ENCODE data around the gene SLC45A1.
"Not testable (repeated sequence)": the region's sequence is repeated elsewhere in the genome, so short reads cannot be mapped to it uniquely, and the experiment has no call there.

Gene SLC45A1

GRCh38 chr1:8371372-8371991, 53.6 kb downstream of the SLC45A1 start:
- DNase-seq: no peak

DNA sequence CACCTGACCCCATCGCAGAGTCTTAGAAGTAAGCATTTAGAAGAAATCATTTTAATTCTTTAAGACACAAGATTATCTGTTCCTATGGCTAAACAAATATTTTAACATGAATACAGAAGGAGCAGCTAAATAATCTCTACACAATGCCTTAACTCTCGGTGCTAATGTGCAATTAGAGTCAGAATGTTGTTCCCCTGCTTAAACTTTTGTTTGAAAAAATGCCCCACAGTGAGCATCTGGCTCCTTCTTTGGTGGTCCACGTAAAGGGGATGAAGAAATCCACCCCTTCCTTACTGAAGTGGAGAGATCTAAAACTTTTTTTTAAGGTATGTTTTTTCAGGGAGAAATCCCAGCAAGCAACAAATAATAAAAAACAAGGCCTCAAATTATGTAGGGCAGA, 55.2 kb downstream of the SLC45A1 start:
- no peak for DNase-seq

- DNase-seq: no peak
Observed at GRCh38 chr1:8373581-8374241, 55.8 kb downstream of the SLC45A1 start.

GRCh38 chr1:8374356-8374755, 56.4 kb downstream of the SLC45A1 start:
- DNase-seq: no peak

DNA sequence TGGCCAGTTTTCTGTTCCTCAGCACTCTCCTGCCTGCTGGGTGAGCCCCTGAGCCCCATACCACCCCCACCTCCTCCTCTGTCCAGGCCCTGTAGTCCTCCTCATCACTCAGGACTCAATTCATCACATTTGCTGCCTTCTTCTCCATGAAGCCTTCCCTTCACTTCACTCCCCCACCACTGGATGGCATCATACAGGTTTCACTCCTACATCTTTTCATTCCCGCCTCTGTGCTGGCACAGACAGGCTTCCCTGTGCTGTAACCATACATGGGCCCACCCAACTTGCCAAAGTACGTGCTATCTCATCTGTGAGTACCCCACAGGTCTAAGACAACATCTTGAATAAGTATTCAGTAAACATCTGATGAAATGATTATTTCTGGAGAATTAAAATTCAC, 56.9 kb downstream of the SLC45A1 start:
- DNase-seq: peak; percentile 10

GRCh38 chr1:8376358-8376840, 58.5 kb downstream of the SLC45A1 start:
- no peak for DNase-seq

GRCh38 chr1:8377271-8377981, 59.5 kb downstream of the SLC45A1 start:
- no peak for DNase-seq

DNA sequence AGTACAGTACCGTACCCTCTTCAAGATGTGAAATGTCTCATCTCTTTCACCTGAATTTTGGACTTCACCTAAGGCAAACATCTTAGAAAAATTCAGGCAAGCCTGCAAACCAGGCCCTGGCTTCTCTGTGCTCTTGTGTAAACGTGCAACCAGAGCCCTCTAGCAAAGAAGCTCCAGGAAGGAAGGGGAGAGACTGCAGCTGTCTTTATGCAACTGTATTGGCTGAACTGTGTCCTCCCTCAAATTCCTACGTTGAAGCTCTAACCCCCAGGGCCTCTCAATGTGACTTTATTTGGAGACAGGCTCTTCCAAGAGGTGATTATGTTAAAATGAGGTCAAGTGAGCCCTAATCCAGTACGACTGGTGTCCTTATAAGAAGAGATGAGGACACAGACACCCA, 60.3 kb downstream of the SLC45A1 start:
- DNase-seq: no peak

DNA sequence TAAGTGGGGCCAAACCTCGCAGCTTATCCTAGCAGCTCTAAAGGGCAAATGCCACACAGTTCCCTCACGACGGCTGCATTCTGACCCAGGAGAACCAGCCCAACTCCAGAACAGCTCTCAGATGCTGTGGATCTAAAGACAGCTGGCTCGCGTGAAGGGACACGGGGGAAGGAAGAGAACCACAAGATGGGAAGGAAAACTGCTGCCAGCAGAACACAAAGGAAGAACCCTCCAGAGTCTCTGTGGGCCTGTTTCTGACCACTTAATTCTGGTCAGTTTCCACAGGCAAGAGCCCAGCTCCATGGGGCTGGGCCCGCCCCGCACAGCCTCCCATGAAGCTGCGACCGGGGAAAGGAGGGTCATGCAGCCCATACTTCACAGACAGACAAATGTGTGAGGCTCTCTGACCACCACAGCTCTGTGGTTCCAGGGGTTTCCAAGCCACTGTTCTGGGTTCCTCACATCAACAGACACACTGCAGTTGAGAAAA, 61.1 kb downstream of the SLC45A1 start:
- no peak for DNase-seq

- no peak for DNase-seq
Observed at GRCh38 chr1:8379513-8380186, 61.7 kb downstream of the SLC45A1 start.

DNA sequence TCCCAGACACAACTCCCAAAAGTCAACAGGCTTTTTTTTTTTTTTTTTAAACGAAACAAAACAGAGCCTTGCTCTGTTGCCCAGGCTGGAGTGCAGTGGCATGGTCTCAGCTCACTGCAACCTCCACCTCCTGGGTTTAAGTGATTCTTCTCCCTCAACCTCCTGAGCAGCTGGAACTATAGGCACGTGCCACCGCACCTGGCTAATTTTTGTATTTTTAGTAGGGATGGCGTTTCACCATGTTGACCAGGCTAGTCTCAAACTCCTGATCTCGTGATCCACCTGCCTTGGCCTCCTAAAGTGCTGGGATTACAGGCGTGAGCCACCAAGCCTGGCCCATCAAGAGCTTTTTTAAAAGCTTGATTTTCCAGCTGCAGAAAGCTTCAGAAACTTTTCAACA, 62.4 kb downstream of the SLC45A1 start:
- DNase-seq: not testable (repeated sequence)

GRCh38 chr1:8381618-8382017, 63.7 kb downstream of the SLC45A1 start:
- DNase-seq: no peak

- no peak for DNase-seq
Observed at GRCh38 chr1:8382051-8382505, 64.2 kb downstream of the SLC45A1 start.

DNA sequence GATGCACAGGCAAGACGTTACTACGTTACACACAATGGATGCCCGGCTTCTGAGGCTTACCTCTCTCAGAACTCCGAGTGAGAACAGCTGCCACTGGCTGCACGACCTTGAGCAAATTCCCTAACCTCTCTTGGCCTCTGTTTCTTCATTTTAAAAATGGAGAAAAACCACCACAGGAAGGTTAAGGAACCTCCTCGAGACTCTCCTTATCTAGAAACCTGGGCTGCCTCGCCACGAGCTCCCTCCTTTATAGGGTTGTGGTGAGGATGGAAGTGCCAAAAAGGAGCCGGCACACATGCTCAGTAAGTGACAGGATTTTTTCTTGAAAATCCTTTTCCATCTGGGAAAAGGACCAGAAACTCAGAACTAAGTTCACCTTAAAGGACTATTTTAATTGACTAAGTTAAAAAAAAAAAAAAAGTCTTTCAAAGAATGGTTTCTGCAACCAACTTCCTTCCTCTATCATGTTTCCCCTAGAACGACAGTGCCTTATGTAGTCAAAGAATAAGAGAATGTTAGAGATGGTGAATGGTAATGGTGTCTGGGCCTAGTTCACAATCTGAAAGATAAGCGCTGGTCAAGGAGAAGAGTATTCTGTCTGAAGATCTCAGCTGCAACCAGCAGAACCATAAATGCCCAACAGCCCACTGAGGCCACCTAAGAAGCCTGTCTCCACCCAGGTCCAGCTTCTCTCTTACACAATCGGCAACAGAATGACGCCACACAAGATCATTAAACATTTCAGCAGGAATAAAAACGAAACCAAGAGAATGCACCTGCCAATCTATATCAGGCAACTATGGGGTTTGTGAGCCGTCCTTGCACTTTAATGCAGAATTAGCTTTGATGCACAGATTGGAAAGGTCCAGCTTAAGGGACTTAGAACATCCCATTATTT, 64.9 kb downstream of the SLC45A1 start:
- DNase-seq: no peak

DNA sequence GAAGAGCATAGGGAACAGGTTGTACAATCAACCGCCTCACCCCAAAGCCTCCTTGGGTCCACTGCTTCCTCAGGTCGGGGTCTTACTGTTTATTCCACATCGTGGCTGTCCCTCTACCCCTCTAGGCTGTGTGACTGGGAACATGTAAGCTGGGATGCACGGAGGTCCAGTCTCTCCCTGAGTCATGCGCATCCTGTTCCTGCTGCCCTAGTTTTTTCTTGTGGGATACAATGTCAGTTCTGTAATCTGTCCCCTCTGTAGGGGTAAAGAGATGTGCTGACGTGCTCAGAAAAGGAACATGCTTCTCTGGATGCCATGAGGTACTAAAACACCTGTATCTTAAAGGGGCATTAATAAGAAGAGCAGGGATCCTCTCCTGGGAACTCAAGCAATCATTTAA, 66.2 kb downstream of the SLC45A1 start:
- no peak for DNase-seq

DNA sequence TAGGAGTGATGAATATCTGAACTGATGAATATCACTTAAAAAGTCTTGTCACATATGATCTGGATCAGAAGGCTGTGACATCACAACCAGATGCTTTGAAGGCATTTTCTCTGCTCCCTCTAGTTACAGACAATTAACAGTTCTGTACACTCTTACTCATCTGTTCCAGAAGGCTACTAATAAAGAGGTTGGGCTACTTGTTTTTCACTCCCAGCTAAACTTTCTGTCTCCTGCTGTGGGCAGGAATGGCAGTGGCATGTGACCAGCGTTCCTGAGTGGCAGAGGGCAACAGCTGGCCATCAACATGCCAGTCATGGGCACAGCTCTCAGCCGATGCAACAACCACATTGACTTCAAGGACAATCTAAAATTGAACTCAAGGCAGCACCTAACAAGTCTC, 66.7 kb downstream of the SLC45A1 start:
- no peak for DNase-seq

GRCh38 chr1:8386247-8386646, 68.3 kb downstream of the SLC45A1 start:
- no peak for DNase-seq

DNA sequence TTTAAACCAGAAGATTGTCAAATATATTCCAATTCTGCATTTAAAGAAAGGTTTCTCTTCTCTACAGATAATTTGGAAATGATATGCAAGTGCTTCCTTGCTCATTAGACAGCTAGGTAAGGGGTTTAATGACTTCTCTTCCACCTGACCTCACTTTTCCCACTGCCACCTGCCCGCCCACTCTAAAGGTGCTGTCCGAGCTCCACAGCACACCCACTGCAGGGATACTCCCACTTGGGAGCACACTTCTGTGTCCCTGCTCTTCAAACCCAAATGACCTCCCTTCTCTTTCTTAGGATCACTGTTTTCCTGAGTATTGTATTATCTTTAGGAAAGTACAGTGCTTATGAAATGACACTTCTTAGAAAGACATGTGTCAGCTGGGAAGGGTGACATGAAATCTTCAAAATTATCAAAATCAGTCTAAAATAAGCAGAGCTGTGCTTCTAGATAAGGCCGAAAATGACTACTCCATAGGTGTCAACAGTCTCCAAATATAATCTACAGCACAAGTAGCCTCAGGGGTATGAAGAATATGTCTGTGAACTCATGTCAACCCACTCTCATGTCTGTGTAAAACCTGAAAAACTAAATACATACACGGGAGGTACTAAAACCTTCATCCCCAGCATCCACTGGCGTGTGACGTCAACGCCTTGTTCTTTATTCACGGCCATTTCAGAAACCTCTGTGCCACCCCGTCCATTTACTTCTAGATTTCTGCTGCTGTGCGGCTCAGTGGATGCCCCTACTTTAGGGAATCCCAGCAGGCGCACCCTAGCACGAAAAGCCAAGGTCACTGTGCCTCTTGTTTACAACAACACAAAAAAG, 71.0 kb downstream of the SLC45A1 start:
- DNase-seq: no peak

GRCh38 chr1:8389958-8390535, 72.1 kb downstream of the SLC45A1 start:
- no peak for DNase-seq

DNA sequence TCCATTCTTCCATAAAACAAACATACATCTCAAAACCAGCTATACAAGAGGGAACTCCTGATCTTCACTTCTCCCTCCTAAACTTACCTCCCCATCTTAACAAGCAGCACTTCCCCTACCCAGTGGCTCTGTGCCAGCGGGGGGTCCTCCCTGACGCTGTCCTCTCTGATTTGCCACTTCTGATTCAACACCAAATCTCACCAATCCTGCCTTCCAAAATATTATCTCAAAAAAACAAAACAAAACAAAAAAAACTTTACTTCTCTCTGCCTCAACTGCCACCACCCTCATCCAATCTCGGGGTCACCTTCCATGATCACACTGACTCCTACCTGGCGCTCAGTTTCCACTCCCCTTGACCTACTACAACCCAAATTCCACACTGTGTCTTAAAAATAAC, 72.8 kb downstream of the SLC45A1 start:
- no peak for DNase-seq

DNA sequence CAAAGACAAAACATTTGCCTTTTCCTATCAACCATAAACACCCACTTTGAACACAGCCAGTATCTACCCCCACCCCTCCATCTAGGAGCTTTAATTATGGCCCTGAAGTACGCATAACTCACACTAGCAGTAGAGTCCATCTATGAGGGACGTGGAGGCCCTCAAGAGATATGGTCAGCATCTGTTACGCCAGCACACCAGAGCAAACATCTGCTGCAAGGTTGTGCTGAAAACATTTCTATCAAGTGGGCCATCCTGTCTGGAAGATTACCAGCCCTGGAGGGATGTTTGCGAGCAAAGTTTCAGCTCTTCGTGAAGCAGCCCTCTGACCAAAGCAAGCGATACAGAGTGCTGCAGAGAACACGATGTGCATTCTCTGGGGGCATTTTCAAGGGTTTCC, 74.6 kb downstream of the SLC45A1 start:
- no peak for DNase-seq
